Measurements from ENCODE around the gene RBP5.

Gene RBP5

GRCh38 chr12:7099290-7099996, 29.2 kb downstream of the RBP5 start:
- DNase-seq: no peak

DNA sequence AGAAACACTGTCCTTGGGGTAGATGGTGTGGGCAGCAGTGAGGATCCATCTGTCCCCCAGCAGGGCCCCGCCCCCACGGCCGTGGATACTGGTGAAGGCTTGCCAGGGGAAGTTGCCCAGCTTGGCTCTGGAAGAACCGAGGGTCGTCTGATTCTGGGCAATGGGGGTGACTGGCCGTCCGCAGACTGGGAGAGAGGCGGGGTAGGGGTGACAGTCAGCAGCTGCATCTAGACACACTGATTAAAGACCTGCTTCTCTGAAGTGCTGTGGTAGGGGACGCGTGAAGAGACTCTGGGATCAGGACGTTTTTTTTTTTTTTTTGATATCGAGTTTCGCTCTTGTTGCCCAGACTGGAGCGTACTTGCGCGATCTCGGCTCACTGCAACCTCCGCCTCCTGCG, 31.7 kb downstream of the RBP5 start:
- DNase-seq: no peak

GRCh38 chr12:7096006-7096932, 32.4 kb downstream of the RBP5 start:
- no peak for DNase-seq

DNA sequence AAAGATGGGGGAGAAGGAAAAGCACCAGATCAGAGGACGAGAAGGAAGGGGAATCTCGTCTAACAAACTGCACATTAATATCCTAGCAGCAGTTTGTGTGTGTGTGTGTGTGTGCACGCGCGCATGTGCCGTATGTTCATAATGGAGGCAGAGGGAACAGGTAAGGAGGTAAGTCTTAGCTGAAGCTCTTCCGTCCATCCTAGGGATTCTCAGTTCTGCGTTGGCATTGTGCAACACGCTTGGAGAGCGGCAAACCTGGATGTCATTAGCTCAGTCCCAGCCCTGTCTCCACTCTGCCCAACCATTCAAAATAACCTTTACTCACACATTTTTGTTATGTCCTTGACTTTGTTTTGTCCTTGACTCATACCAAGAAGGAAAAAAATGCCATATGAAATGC, 34.8 kb downstream of the RBP5 start:
- DNase-seq: no peak

DNA sequence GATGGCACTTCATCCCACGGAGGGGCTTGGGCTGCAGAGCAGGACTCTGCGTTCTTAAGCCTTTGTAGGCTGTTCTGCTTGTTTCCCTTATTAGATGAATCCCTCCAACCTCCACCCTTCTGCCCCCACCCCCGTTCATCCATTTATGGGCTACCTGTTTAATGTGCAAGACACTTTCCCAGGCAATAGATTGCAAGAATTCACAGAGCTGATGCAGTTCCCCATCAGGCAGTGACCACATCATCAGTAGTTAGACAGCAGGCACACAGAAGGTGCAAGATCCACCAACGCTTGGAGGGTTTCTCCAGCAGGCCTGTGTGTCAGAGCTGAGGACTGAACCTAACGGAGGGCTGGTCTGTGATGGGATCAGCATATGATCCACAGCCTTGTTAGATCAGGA, 35.2 kb downstream of the RBP5 start:
- no peak for DNase-seq

DNA sequence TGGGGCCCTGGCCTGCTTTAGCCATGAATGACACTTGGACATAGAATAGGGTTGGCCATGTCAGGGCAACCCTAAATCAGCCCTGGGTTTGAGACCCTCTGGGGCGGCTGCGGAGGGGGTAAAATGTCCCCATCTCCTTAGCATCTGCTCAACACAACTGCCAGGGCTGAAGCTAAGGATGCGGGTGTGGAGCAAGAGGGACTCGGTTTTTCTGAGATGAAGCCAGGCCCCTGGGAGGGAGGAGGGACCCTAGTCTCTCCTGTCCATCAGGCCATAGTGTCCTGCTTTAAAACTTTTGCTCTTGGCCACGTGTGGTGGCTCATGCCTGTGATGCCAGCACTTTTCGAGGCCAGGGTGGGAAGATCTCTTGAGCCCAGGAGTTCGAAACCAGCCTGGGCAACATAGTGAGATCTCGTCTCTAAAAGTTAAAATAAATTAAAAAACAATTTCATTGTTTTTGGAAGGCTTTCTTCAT, 35.7 kb downstream of the RBP5 start:
- no peak for DNase-seq

GRCh38 chr12:7092229-7092985, 36.3 kb downstream of the RBP5 start, which contains the start of gene C1R:
TSS of gene C1R (minus strand) at chr12:7092445. CDS start at chr12:7092388, 57 bp downstream.
- DNase-seq: peak; percentile 77 to 79

DNA sequence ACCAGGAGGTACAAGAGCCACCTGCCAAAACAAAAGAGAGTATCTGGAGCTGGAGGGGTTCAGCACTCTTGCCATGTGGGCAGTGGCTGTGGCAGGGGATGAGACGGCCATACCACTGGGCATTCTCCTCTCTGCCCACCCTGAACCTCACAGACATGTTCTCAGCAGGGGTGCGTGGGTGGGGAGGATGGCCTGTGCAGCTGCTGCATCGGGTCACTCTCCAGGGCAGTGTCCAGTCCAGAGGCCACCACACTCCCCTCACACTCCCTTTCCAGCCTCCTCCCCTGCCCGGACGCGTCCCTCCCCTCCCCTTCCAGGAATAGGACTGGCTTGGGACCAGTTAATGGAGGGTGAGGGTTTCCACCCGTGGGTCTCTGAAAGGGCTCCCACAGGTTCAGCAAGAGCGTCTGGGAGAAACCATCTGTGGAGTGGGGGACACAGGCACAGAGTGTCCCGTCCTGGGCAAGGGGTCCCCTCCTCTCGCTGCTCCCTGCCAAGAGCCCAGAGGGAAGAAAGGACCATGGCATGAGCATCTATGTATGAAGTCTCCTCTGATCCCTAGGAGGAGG, 36.9 kb downstream of the RBP5 start:
- no peak for DNase-seq

GRCh38 chr12:7091171-7091570, 37.5 kb downstream of the RBP5 start:
- DNase-seq: no peak

GRCh38 chr12:7090222-7090998, 38.3 kb downstream of the RBP5 start:
- no peak for DNase-seq

DNA sequence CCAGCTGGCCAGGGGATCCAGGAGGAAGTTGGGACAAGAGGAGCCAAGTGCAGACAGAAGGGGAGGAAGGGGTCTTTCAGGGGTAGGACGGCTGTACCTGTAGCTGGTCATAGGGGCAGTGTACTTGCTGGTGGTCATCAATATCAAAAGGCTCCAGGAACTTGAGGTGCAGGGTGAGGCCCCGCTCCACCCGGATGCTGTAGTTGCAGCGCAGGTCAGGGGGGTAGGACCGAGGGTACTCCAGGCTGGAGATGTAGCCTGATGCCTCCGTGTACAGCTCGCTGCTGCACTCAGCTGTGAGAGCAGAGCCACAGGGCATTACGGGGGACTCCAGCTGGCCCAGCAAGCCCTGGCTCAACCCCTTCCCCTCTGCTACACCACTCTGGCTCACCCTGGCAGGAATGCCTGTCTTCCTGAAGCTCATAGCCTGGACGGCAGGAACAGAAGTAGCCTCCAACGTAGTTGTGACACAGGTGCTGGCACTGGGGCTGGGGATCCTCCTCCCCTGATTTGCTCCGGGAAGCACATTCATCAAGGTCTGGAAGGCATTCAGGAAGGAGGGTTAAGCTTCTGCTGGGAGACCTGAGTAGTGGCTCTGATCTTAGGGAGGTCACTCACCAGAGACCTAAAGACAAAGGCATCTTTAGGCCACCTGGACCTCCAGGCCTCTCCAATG, 39.4 kb downstream of the RBP5 start:
- no peak for DNase-seq

DNA sequence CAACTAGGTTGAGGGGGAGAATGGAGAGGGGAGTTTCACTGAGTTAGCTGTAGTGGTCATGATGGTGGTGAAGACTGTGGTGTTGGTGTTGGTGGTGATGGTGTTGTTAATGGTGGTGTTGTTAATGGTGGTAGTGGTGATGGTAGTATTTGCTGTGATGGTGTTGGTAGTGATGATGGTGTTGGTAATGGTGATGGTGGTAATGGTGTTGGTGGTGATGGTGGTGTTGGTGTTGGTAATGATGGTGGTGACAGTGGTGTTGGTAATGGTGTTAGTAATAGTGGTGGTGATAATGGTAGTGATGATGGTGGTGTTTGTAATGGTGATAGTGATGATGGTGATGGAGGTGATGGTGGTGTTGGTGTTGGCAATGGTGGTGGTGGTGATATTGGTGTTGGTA, 45.6 kb downstream of the RBP5 start:
- no peak for DNase-seq

GRCh38 chr12:7081037-7081436, 47.7 kb downstream of the RBP5 start:
- no peak for DNase-seq

- no peak for DNase-seq
Observed at GRCh38 chr12:7079826-7080125, 48.9 kb downstream of the RBP5 start.

- no peak for DNase-seq
Observed at GRCh38 chr12:7078163-7078562, 50.5 kb downstream of the RBP5 start.

GRCh38 chr12:7076493-7076892, 52.2 kb downstream of the RBP5 start:
- DNase-seq: no peak

GRCh38 chr12:7075939-7076338, 52.8 kb downstream of the RBP5 start:
- DNase-seq: no peak

- DNase-seq: no peak
Observed at GRCh38 chr12:7075518-7075917, 53.2 kb downstream of the RBP5 start.

- no peak for DNase-seq
Observed at GRCh38 chr12:7073946-7074345, 54.7 kb downstream of the RBP5 start.

Measured in stimulated activated CD4-positive, alpha-beta T cell treated with anti-CD3 and anti-CD28 coated beads, Interleukin-2, amount 100 ng/mL, for 24 hours (primary cell).